IMR-90 (cell line): ENCODE results near the gene KLHL9. TPM values are rescaled to one million over a fixed set of nuclear protein-coding genes. Genes with fewer than 3 reads are reported as not detected.

ENCODE experiments used
- ATAC-seq: fragments of 200-7000 bp; cut with Tn5 transposase; 2 replicates; pipeline ENCODE4 v1.9.1; 2020; ENCODE audit warnings: low read depth, mild to moderate bottlenecking, moderate library complexity
- BruUV-seq: library from RNA; stranded (reverse); fragments of 400-500 nt; replicated peaks from 2 replicates; lab custom pipeline; 2021; lab: Mats Ljungman, UMichigan
- CTCF ChIA-PET: fragments of 300-600 bp; formaldehyde crosslinking; extraction: SDS; loops from one replicate; lab custom pipeline; 2021; ENCODE audit warnings: antibody characterized with exemption; lab: Yijun Ruan, JAX
- POLR2A ChIA-PET: fragments of 300-600 bp; sonication (Branson Sonifier 250); formaldehyde crosslinking; loops from one replicate; lab custom pipeline; 2022; ENCODE audit warnings: antibody characterized with exemption; ENCODE audit not compliant: unreplicated experiment; lab: Charles Lee
- DNase-seq: peaks from one replicate; pipeline ENCODE4 v3.0.0; 2013
- H2AFZ ChIP-seq: replicated peaks from 2 replicates; pipeline ENCODE3; 2013; ENCODE audit warnings: low read length, mild to moderate bottlenecking; ENCODE audit not compliant: poor library complexity
- H2AK5ac ChIP-seq: 2 replicates; pipeline ENCODE4 v1.6.1; 2013; ENCODE audit warnings: low read depth, low read length, inconsistent platforms
- H2AK9ac ChIP-seq: replicated peaks from 2 replicates; pipeline ENCODE3; 2013; ENCODE audit warnings: mild to moderate bottlenecking, low read depth, low read length, moderate library complexity; ENCODE audit not compliant: poor library complexity
- H2BK120ac ChIP-seq: 2 replicates; pipeline ENCODE4 v1.6.1; 2013; ENCODE audit warnings: low read depth, low read length, inconsistent platforms
- H2BK15ac ChIP-seq: 3 replicates; pipeline ENCODE4 v1.6.1; 2013; ENCODE audit warnings: low read depth, low read length, inconsistent platforms
- H2BK20ac ChIP-seq: 2 replicates; pipeline ENCODE4 v1.6.1; 2013; ENCODE audit warnings: low read depth, mild to moderate bottlenecking, inconsistent platforms, low read length, moderate library complexity
- H2BK5ac ChIP-seq: 2 replicates; pipeline ENCODE4 v1.6.1; 2013; ENCODE audit warnings: mild to moderate bottlenecking, low read depth, low read length, inconsistent platforms; ENCODE audit not compliant: poor library complexity, severe bottlenecking
- H3K14ac ChIP-seq: replicated peaks from 2 replicates; pipeline ENCODE4 v1.6.1; 2013; ENCODE audit warnings: low read depth, low read length, inconsistent platforms
- H3K18ac ChIP-seq: 2 replicates; pipeline ENCODE4 v1.6.1; 2013; ENCODE audit warnings: low read depth, low read length, control low read depth
- H3K23ac ChIP-seq: 2 replicates; pipeline ENCODE4 v1.6.1; 2013; ENCODE audit warnings: low read depth, low read length, inconsistent platforms
- H3K27ac ChIP-seq: 2 replicates; pipeline ENCODE4 v1.5.1; 2013; ENCODE audit warnings: mild to moderate bottlenecking, control low read depth, low read length; ENCODE audit not compliant: insufficient read depth
- H3K27me3 ChIP-seq: 2 replicates; pipeline ENCODE4 v1.6.1; 2013; ENCODE audit warnings: low read length; ENCODE audit not compliant: control insufficient read depth, insufficient read depth
- H3K36me3 ChIP-seq: 2 replicates; pipeline ENCODE4 v1.6.1; 2013; ENCODE audit warnings: low read length, mixed read lengths; ENCODE audit not compliant: control insufficient read depth, insufficient read depth
- H3K4ac ChIP-seq: 2 replicates; pipeline ENCODE4 v1.6.1; 2013; ENCODE audit warnings: low read depth, low read length, inconsistent platforms
- H3K4me1 ChIP-seq: 2 replicates; pipeline ENCODE4 v1.6.1; 2013; ENCODE audit warnings: low read length, mixed read lengths; ENCODE audit not compliant: control insufficient read depth, insufficient read depth
- H3K4me2 ChIP-seq: 2 replicates; pipeline ENCODE4 v1.6.1; 2013; ENCODE audit warnings: low read depth, mild to moderate bottlenecking, control low read depth, low read length, moderate library complexity
- H3K4me3 ChIP-seq: 2 replicates; pipeline ENCODE4 v1.5.1; 2013; ENCODE audit warnings: low read depth, mild to moderate bottlenecking, control low read depth, low read length, moderate library complexity; ENCODE audit not compliant: insufficient read depth
- H3K56ac ChIP-seq: 2 replicates; pipeline ENCODE4 v1.6.1; 2013; ENCODE audit warnings: low read length, inconsistent platforms; ENCODE audit not compliant: insufficient read depth; ENCODE audit errors: extremely low read depth
- H3K79me1 ChIP-seq, 2 experiments: 2 replicates each; pipeline ENCODE4 v1.6.1; 2013; ENCODE audit warnings: low read length in 2 of 2, inconsistent platforms in 1 of 2, low read depth in 1 of 2
- H3K9ac ChIP-seq: 2 replicates; pipeline ENCODE4 v1.6.1; 2013; ENCODE audit warnings: low read depth, low read length, control low read depth
- H3K9me1 ChIP-seq: 2 replicates; pipeline ENCODE4 v1.6.1; 2013; ENCODE audit warnings: low read length, inconsistent platforms; ENCODE audit not compliant: insufficient read depth
- H3K9me3 ChIP-seq: 2 replicates; pipeline ENCODE4 v1.6.1; 2013; ENCODE audit warnings: low read length; ENCODE audit not compliant: control insufficient read depth, insufficient read depth
- H4K20me1 ChIP-seq: 2 replicates; pipeline ENCODE4 v1.6.1; 2013; ENCODE audit warnings: low read length, inconsistent platforms; ENCODE audit not compliant: insufficient read depth
- H4K5ac ChIP-seq: 2 replicates; pipeline ENCODE4 v1.6.1; 2013; ENCODE audit warnings: mild to moderate bottlenecking, low read depth, low read length, control low read depth
- H4K8ac ChIP-seq, 2 experiments: 2 replicates each; pipeline ENCODE4 v1.6.1; 2013; ENCODE audit warnings: low read depth in 2 of 2, low read length in 2 of 2, control low read depth in 1 of 2, inconsistent platforms in 1 of 2
- H4K91ac ChIP-seq: 2 replicates; pipeline ENCODE4 v1.6.1; 2013; ENCODE audit warnings: low read depth, low read length, inconsistent platforms; ENCODE audit not compliant: insufficient read depth
- BHLHE40 ChIP-seq: fragments of 150-350 bp; IDR thresholded peaks from 2 replicates; pipeline ENCODE4 v1.6.1; 2016; ENCODE audit warnings: mild to moderate bottlenecking, low read depth, low read length
- CEBPB ChIP-seq: IDR thresholded peaks from 2 replicates; pipeline ENCODE4 v1.6.1; 2012; ENCODE audit warnings: low read depth, low read length, improper control_type of control experiment
- CHD1 ChIP-seq: IDR thresholded peaks from 2 replicates; pipeline ENCODE4 v1.6.1; 2012; ENCODE audit warnings: low read depth, low read length, improper control_type of control experiment
- FOS ChIP-seq: fragments of 150-350 bp; IDR thresholded peaks from 2 replicates; pipeline ENCODE4 v1.6.1; 2016; ENCODE audit warnings: low read depth, low read length
- MAFK ChIP-seq: IDR thresholded peaks from 2 replicates; pipeline ENCODE4 v1.6.1; 2012; ENCODE audit warnings: low read depth, low read length, improper control_type of control experiment
- MAZ ChIP-seq: IDR thresholded peaks from 2 replicates; pipeline ENCODE4 v1.6.1; 2012; ENCODE audit warnings: low read depth, mild to moderate bottlenecking, low read length, improper control_type of control experiment, moderate library complexity, borderline replicate concordance
- MXI1 ChIP-seq: IDR thresholded peaks from 2 replicates; pipeline ENCODE4 v1.6.1; 2012; ENCODE audit warnings: low read depth, mild to moderate bottlenecking, low read length, moderate library complexity, borderline replicate concordance
- NFE2L2 ChIP-seq: fragments of 150-350 bp; IDR thresholded peaks from 2 replicates; pipeline ENCODE4 v1.6.1; 2016; ENCODE audit warnings: low read depth, mild to moderate bottlenecking, low read length
- POLR2A ChIP-seq: IDR thresholded peaks from 2 replicates; pipeline ENCODE4 v1.6.1; 2012; ENCODE audit warnings: mild to moderate bottlenecking, low read depth, low read length
- RAD21 ChIP-seq: IDR thresholded peaks from 2 replicates; pipeline ENCODE4 v1.6.1; 2012; ENCODE audit warnings: low read length, improper control_type of control experiment
- RCOR1 ChIP-seq: IDR thresholded peaks from 2 replicates; pipeline ENCODE4 v1.6.1; 2012; ENCODE audit warnings: mild to moderate bottlenecking, low read length, improper control_type of control experiment; ENCODE audit not compliant: insufficient replicate concordance
- RFX5 ChIP-seq: IDR thresholded peaks from 2 replicates; pipeline ENCODE4 v1.8.0; 2012; ENCODE audit warnings: low read depth, mild to moderate bottlenecking, low read length, moderate library complexity
- SMC3 ChIP-seq: fragments of 150-350 bp; IDR thresholded peaks from 2 replicates; pipeline ENCODE4 v1.6.1; 2016; ENCODE audit warnings: low read depth, mild to moderate bottlenecking, antibody characterized with exemption, low read length, moderate library complexity
- WGBS, 2 experiments: methylation state at CpG; one replicate each; pipeline versions ENCODE4 v1.1.5 to v1.1.7; 2013; ENCODE audit warnings: missing lambda C conversion rate in 2 of 2; ENCODE audit not compliant: insufficient read length in 1 of 2; ENCODE audit errors: extremely low coverage in 2 of 2; 5-methylcytosine and 5-hydroxymethylcytosine counted together
- dilution Hi-C: fragments of 300-500 bp; cut with HindIII; formaldehyde crosslinking; loops from one replicate; pipeline ENCODE4 v1.14.3; 2018; ENCODE audit warnings: low sequenced_read_pairs; ENCODE audit not compliant: unreplicated experiment
- in situ Hi-C: fragments of 300-500 bp; cut with MboI; formaldehyde crosslinking; loops from 3 replicates; pipeline ENCODE4 v1.14.3; 2019; ENCODE audit warnings: low sequenced_read_pairs, inconsistent platforms, mixed read lengths
- intact Hi-C: fragments of 100-400 bp; cut with micrococcal nuclease; formaldehyde crosslinking; loops from 2 replicates; pipeline ENCODE4 v1.10.0; 2022
- polyA plus RNA-seq, 3 experiments: library from polyadenylated mRNA; depleted of rRNA; stranded (reverse); fragments of >200 nt; gene quantifications; 2 replicates each; pipeline ENCODE4 v1.2.3, GENCODE V29; 2012; ENCODE audit warnings: low replicate concordance in 1 of 3
- total RNA-seq: library from RNA; depleted of rRNA; stranded (reverse); fragments of >200 nt; gene quantifications from 2 replicates; pipeline ENCODE4 v1.2.3, GENCODE V29; 2012
- TF ChIP-seq, protein P1 (sequence below): fragments of 150-350 bp; IDR thresholded peaks from 2 replicates; pipeline ENCODE4 v1.6.1; 2016; ENCODE audit warnings: low read depth, mild to moderate bottlenecking, low read length, moderate library complexity, borderline replicate concordance
- TF ChIP-seq, protein P2 (sequence below): conservative IDR thresholded peaks from 2 replicates; pipeline ENCODE4 v1.5.1; 2012; ENCODE audit warnings: mild to moderate bottlenecking, low read depth, low read length, improper control_type of control experiment
- TF ChIP-seq, protein P3 (sequence below): fragments of 150-350 bp; IDR thresholded peaks from 2 replicates; pipeline ENCODE4 v1.6.1; 2017; ENCODE audit warnings: mild to moderate bottlenecking, antibody characterized with exemption, low read length, low read depth

The KLHL9 gene
- total and polyA plus RNA-seq, 2 of the 4 experiments (the other 2 are of a cell fraction), result 12.9 to 46.4 TPM

DNA sequence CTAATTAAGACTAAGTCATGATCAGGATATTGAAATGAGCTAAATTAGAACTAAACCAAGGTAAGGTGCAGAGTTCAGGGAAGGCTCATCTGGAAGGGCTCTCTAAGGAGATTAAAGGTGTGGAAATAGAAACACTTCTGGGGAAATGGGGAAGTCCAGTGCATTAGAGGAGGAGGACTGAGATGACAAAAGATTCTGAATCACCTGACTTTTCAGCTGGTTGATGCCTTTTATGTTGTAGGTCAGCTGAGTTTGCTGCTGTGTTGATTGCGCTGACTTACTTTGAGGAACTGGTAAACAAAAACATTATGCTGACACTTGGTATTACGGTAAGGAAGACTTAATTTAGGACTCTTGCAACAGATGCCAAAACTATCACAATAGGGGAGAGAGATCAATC is 53.9 kb downstream of the KLHL9 start:
- Histone ChIP-seq H3K4me1 (no peaks in the 10 kb centered on the region), H2BK20ac (no peak overlapping the region), H3K27ac (no peak overlapping the region), H2AK5ac (no peak overlapping the region), H3K9me3 (no peaks in the 10 kb centered on the region), H4K91ac (no peak overlapping the region), H3K14ac (no peak overlapping the region), H2BK15ac (no peak overlapping the region), H2BK5ac (no peak overlapping the region), H3K4me2 (no peak overlapping the region), H4K8ac (no peak overlapping the region), H3K18ac (no peak overlapping the region), H3K56ac (no peak overlapping the region), H4K20me1 (no peaks in the 10 kb centered on the region), H2AFZ (no peak overlapping the region), H3K27me3 (no peaks in the 10 kb centered on the region; the same call in 1 of the 2 replicates), H2AK9ac (no peak overlapping the region), H2BK120ac (no peak overlapping the region), H3K4me3 (no peak overlapping the region), H3K9ac (no peak overlapping the region), H3K79me1 (no peaks in the 10 kb centered on the region), H3K4ac (no peak overlapping the region), H3K23ac (no peak overlapping the region), H3K36me3 (no peaks in the 10 kb centered on the region), H4K5ac (no peak overlapping the region), H3K9me1 (no peaks in the 10 kb centered on the region)
- ChIA-PET CTCF (no interaction called here), POLR2A (no interaction called here)
- no TSS peak for BruUV-seq
- dilution Hi-C loops (no loop called here), intact Hi-C loops (no loop called here), in situ Hi-C loops (no loop called here)
- no peak for TF ChIP-seq BHLHE40
- no peak for TF ChIP-seq NFE2L2
- TF ChIP-seq RFX5, result no peak
- TF ChIP-seq, protein P1, sequence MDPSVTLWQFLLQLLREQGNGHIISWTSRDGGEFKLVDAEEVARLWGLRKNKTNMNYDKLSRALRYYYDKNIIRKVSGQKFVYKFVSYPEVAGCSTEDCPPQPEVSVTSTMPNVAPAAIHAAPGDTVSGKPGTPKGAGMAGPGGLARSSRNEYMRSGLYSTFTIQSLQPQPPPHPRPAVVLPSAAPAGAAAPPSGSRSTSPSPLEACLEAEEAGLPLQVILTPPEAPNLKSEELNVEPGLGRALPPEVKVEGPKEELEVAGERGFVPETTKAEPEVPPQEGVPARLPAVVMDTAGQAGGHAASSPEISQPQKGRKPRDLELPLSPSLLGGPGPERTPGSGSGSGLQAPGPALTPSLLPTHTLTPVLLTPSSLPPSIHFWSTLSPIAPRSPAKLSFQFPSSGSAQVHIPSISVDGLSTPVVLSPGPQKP, result no peak
- no peak for TF ChIP-seq RCOR1
- TF ChIP-seq, protein P2, sequence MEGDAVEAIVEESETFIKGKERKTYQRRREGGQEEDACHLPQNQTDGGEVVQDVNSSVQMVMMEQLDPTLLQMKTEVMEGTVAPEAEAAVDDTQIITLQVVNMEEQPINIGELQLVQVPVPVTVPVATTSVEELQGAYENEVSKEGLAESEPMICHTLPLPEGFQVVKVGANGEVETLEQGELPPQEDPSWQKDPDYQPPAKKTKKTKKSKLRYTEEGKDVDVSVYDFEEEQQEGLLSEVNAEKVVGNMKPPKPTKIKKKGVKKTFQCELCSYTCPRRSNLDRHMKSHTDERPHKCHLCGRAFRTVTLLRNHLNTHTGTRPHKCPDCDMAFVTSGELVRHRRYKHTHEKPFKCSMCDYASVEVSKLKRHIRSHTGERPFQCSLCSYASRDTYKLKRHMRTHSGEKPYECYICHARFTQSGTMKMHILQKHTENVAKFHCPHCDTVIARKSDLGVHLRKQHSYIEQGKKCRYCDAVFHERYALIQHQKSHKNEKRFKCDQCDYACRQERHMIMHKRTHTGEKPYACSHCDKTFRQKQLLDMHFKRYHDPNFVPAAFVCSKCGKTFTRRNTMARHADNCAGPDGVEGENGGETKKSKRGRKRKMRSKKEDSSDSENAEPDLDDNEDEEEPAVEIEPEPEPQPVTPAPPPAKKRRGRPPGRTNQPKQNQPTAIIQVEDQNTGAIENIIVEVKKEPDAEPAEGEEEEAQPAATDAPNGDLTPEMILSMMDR, result no peak
- no peak for TF ChIP-seq CEBPB
- TF ChIP-seq MAFK, result no peak
- TF ChIP-seq CHD1, result no peak
- TF ChIP-seq, protein P3, sequence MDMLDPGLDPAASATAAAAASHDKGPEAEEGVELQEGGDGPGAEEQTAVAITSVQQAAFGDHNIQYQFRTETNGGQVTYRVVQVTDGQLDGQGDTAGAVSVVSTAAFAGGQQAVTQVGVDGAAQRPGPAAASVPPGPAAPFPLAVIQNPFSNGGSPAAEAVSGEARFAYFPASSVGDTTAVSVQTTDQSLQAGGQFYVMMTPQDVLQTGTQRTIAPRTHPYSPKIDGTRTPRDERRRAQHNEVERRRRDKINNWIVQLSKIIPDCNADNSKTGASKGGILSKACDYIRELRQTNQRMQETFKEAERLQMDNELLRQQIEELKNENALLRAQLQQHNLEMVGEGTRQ, result no peak
- TF ChIP-seq MXI1, result no peak
- TF ChIP-seq MAZ, result no peak
- no peak for TF ChIP-seq FOS
- no peak for TF ChIP-seq POLR2A
- TF ChIP-seq SMC3, result no peak
- no peak for TF ChIP-seq RAD21
- DNase-seq, result no peak
- no CpG with 5 or more reads among the region's 2 CpGs for WGBS, 2 experiments
- ATAC-seq, result no peak
